GM04504 (cell line): ENCODE measurements around the gene ASTN1.

Source experiments
- DNase-seq: peaks from one replicate; pipeline ENCODE4 v3.0.0-alpha.2; 2012; ENCODE audit warnings: low read depth

Gene ASTN1

GRCh38 chr1:176838276-176838995 is 326.1 kb downstream of the ASTN1 start:
- no peak for DNase-seq

GRCh38 chr1:176837708-176838107 is 326.8 kb downstream of the ASTN1 start:
- DNase-seq, result no peak

- no peak for DNase-seq
These were observed 333.4 kb downstream of the ASTN1 start for GRCh38 chr1:176831150-176831549.

GRCh38 chr1:176829261-176829660 is 335.3 kb downstream of the ASTN1 start:
- DNase-seq, result no peak

GRCh38 chr1:176826265-176826664 is 338.2 kb downstream of the ASTN1 start:
- DNase-seq, result no peak

GRCh38 chr1:176820391-176821031 is 344.0 kb downstream of the ASTN1 start:
- no peak for DNase-seq

GRCh38 chr1:176816232-176816631 is 348.3 kb downstream of the ASTN1 start:
- no peak for DNase-seq

- DNase-seq, result no peak
These were observed 348.9 kb downstream of the ASTN1 start for GRCh38 chr1:176815621-176816020.

GRCh38 chr1:176811511-176812288 is 352.8 kb downstream of the ASTN1 start:
- DNase-seq, result no peak

- no peak for DNase-seq
These were observed 355.2 kb downstream of the ASTN1 start for GRCh38 chr1:176809292-176809691.
